ENCODE measurements around the gene CHMP1A.

Gene CHMP1A

DNA sequence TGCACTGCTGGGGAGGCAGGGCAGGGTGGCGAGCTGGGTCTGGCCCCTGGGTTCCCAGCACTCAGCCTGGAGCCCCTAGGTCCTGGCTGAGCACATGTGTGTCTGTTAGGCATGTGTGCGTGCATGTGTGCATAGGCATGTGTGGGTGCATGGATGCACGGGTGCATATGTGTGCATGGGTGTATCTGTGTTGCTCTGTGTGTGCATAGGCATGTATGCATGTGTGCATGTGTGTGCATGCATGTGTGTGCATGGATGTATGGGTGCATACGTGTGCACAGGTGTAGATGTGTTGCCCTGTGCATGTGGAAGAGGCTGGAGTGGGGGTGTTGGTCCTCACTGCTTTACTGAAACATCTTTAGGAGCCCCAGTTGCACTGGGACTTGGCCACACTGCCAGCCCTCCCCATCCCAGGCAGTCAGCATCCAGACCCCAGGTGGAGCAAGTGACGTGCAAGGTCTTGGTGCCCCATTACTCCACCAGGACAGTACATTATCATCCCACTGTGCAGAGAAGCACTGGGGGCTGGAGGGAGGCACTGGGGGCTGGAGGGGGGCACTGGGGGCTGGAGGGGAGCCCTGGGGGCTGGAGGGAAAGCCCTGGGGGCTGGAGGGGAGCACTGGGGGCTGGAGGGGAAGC lies 54.4 kb downstream of the CHMP1A start:
- DNase-seq: no peak

DNA sequence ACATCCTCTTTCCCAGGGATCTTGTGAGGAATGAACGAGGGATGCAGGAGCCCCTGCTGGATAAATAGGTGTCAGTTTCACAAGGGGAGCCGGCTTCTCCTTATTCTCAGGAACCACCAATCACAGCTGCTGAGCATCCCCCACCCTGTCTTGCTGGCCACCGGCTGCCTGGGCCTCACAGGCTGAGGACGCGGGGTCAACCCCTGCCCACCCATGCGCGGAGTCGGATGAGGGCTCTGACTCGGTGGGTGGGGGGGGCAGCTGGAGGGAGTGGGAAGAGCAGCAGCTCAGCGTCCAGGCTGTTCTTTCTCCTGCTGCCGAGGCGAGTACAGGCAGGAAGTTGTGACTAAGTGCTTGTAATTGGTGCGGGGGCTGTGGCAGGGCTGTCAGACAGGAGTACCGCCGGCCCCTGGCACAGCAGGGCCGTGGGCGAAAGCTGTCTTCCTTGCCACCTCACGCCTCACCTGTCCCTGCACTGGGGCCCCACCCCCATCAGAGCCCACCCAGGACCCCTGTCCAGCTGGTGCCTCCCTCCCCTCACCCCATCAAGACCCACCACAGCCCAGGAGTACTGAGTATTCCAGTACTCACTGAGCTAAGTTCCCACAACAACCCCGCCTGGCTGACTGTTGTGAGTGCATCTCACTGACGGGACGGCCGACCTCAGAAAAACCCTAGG lies 55.1 kb downstream of the CHMP1A start:
- peak; percentile 67 for DNase-seq

DNA sequence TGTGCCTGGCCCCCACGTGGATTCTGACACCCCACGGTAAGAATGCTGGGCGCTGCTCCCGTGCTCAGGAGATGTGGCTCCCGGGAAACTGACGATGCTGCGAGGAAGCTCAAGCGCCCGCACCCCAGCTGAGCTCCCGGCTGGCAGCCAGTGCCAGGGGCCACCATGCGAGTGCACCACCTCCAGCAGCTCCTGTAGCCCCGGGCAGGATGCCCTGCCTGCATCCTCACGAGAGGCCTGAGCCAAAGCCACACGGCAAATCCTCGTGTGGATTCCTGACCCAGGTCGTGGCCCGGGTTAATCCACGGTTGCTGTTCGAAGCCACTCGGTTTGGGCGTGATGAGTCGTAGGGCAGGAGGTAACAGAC lies 55.6 kb downstream of the CHMP1A start:
- no peak for DNase-seq

DNA sequence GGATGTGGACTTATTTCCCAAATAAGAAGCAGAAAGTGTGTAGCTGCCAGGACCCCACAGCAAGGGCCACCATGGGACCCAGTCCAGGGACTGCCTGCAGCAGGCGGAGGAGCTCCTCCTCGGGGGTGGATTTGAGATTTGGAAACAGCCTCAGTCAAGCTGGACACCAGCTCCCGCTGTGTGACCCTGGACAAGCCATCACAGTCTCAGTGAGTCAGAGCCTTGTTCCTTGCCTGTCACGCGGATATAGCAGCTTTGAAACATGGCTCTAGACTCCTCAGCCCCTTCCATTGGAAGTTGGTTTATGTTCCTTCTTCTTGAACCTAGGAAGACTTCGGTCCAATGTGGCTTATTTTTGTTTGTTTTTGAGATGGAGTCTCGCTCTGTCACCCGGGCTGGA lies 56.6 kb downstream of the CHMP1A start:
- DNase-seq: no peak

DNA sequence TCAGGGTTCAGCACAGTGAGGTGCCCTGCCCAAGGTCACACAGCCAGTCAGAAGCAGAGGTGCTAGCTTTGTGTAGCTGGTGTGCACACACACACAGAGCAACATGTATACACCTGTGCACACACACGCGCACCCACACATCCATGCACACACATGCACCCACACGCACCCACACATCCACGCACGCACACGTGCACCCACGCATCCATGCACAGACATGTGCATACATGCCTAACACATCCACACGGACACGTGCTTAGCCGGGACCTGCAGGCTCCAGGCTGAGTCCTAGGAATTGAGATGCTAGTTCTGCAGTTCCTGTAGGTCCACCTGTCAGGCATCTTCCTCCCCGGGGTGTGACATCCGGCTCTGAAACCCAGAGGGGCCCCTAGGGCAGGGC lies 57.1 kb downstream of the CHMP1A start:
- DNase-seq: no peak

DNA sequence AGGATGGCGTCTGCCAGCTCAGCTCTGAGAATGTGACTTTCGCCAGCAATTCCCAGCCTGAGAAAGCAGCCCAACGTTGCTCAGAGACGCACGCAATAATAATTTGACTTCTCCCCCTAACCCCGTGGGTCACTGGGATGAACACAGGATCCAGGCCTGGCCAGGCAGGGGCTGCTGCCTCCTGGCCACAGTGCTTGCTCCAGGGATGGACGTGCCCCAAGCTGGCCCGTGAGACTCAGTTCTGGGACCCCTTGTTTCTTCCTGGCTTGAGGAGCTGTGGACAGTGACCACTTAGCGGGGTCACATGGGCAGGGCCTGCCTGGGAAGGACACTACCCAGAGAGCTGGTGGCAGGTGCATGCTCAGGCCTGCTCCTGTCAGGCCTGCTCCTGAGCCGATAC lies 57.6 kb downstream of the CHMP1A start:
- no peak for DNase-seq

DNA sequence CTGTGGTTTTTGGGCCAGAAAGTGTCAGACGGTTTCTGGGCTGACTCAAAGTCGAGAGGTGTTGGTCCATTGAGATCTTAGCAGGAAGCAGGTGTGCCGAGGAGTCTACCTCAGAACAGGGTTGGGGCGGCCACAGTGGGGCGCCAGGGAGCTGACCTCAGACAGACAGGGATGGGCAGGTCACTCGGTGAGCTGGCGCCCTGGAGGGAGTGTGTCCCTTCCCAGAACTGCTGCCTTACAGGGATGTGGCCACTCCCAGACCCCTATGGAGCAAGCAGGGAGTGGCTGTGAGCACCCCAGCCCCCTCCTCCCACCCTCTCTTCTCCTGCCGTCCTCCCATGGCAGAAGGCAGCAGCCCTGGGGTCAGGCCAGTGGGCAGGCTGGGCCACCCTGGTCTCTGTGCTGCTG lies 58.1 kb downstream of the CHMP1A start:
- DNase-seq: peak; percentile 59

DNA sequence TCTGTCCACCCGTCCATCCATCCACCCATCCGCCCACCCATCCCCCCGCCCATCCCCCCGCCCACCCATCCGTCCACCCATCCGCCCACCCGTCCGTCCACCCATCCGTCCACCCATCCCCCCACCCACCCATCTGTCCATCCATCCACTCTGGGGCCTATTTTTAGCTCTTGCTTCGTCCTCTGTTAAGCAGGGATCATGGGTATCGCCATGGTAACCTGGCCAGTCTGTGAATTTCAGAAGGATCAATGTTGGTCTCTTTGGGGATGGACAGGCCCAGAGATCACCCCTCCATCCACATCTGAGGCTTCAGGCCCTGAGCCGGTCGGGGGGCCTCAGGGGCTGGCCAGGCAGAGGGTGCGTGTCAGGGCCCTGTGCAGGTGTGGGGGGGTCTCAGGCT lies 59.3 kb downstream of the CHMP1A start:
- DNase-seq: no peak

DNA sequence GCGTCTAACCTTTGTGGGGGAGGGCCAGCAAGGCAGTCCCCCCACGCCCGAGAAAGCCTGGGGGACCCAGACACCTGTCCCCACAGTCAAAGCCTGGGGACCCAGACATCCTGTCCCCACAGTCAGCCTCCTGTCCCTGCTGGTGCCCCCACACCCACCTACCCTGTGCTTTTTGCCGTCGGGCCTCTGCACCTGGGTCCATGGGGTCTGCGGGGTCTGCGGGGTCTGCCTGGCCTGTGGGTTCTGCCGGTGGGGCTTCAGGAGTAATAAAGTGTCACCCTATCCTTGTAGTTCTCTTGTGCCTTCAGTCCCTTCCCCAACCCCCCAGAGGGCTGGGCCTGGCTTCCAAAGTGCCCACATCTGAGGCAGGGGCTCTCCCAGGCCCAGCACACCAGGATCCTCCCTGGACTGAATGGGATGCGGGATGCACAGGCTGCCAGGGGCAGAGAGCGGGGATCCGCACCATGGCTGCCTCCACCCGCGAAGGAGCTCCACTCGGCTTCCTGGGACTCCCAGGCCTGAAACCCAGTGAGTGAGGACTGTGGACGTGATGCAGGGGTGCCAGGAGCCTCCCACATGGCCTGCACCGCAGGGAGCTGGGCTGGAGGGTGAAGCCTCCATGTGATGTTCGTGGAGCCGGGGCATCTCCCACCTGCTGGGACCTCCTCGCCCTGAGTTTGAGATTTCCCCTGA lies 60.4 kb downstream of the CHMP1A start:
- no peak for DNase-seq

DNA sequence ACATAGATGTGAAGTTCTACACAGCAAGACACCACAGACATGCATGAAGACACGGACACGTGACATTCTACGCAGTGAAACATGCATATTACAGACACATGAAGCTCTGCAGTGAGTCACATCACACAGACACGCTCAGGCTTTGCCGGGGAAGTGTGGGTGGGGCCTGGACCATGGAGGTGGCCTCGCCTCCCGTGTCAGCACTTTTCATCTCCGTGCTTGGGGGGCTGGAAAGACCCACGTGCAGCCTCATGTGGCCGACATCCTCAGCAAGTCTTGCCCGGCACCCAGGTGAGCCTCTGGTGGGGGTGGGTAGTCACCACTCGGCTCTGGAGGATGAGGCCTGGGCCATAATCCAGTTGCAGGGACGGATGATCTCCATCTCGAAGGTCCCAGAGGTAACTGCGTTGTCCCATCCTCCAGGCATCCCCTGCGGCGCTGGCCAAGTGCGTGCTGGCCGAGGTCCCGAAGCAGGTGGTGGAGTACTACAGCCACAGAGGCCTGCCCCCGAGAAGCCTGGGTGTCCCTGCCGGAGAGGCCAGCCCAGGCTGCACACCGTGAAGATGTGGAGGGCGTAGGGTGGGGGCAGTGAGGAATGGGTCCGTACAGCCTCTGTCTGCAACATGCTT lies 61.3 kb downstream of the CHMP1A start:
- DNase-seq: no peak

DNA sequence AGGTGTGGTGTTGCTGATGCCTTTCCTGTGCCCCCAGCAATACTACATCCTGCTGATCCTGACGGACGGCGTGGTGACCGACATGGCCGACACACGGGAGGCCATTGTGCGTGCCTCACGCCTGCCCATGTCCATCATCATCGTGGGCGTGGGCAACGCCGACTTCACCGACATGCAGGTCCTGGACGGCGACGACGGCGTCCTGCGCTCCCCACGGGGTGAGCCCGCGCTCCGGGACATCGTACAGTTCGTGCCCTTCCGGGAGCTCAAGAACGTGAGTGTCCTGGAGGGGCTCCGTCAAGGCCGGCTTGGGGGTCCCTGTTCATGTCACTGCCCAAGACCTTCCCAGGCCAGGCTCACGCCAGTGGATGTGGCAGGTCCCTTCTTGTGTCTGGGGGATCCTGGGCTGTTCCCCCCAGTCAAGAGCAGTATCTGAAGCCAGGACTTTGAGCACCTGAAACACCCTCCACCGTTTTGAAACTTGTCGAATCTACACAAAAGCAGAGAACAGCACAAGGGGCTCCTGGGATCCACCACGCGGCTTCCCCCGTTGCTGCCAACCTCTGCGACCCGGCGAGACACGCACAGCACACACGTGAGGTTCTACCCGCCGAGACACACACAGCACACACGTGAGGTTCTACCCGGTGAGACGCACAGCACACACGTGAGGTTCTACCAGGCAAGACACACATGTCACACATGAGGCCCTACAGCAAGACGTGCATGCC lies 62.0 kb downstream of the CHMP1A start:
- no peak for DNase-seq
